Ectodermal cell (in vitro differentiated cells): ENCODE measurements around the gene TTC22.

ENCODE experiments used
- H3K27ac ChIP-seq: 2 replicates; pipeline ENCODE4 v1.7.0; 2013; ENCODE audit warnings: mild to moderate bottlenecking, low read depth, low read length; ENCODE audit not compliant: insufficient read depth, poor library complexity, severe bottlenecking
- H3K27me3 ChIP-seq: 2 replicates; pipeline ENCODE4 v1.7.0; 2013; ENCODE audit warnings: mild to moderate bottlenecking, low read length; ENCODE audit not compliant: insufficient read depth, control insufficient read depth, poor library complexity, severe bottlenecking
- H3K36me3 ChIP-seq: one replicate; pipeline ENCODE4 v1.7.0; 2013; ENCODE audit warnings: low read length; ENCODE audit not compliant: control insufficient read depth, insufficient read depth
- H3K4me1 ChIP-seq: one replicate; pipeline ENCODE4 v1.7.0; 2013; ENCODE audit warnings: low read length; ENCODE audit not compliant: control insufficient read depth, insufficient read depth
- H3K4me3 ChIP-seq: 2 replicates; pipeline ENCODE4 v1.7.0; 2013; ENCODE audit warnings: low read depth, low read length, control low read depth; ENCODE audit not compliant: insufficient read depth
- H3K9me3 ChIP-seq: 2 replicates; pipeline ENCODE4 v1.7.0; 2013; ENCODE audit warnings: mild to moderate bottlenecking, low read length, moderate library complexity; ENCODE audit not compliant: control insufficient read depth
- WGBS, 2 experiments: methylation state at CpG; one replicate each; pipeline ENCODE4 v1.1.7; 2013; ENCODE audit warnings: missing lambda C conversion rate in 2 of 2; 5-methylcytosine and 5-hydroxymethylcytosine counted together

Gene TTC22

DNA sequence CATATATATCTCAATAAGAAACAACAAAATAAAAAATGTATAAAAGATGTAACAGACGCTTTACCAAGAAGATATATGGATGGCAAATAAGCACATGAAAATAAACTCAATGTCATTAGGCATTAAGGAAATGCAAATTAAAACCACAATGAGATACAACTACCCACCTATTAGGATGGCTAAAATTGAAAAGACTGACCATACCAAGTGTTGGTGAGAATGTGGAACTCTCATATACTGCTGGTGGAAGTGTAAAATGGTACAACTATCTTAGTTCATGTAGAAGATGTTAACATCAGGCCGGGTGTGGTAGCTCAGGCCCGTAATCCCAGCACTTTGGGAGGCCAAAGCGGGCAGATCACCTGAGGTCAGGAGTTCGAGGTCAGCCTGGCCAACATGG lies 42.3 kb upstream of the TTC22 start:
- no peaks in the 10 kb centered on the region for H3K9me3 ChIP-seq
- 94% methylated on average over 4 to 5 of the region's 5 CpGs for WGBS, 2 experiments
- H3K27me3 ChIP-seq: no peaks in the 10 kb centered on the region
- H3K27ac ChIP-seq: no peak overlapping the region
- no peak overlapping the region for H3K4me3 ChIP-seq
- H3K36me3 ChIP-seq: peaks cover 4% of the 10 kb centered on the region
- H3K4me1 ChIP-seq: no peaks in the 10 kb centered on the region

DNA sequence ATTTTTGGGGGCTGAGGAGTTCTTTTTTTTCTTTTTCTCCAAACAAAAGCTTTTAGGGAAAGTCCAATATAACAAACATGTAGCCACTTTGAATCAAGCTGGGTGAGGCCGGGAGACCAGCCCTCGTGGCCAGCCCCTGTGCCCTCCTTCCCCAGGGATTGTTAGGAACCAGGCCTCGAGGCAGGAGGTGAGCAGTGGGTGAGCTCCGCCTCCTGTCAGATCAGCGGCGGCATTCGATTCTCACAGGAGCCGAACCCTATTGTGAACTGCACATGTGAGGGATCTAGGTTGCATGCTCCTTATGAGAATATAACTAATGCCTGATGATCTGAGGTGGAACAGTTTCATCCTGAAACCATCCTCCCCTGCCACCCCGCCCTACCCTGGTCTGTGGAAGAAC lies 41.8 kb upstream of the TTC22 start:
- no peaks in the 10 kb centered on the region for H3K27me3 ChIP-seq
- H3K36me3 ChIP-seq: no peaks in the 10 kb centered on the region
- H3K4me1 ChIP-seq: no peaks in the 10 kb centered on the region
- no peak overlapping the region for H3K4me3 ChIP-seq
- WGBS, 2 experiments: 74 to 80% methylated on average over 9 of the region's 9 CpGs
- H3K9me3 ChIP-seq: no peaks in the 10 kb centered on the region
- H3K27ac ChIP-seq: no peak overlapping the region

GRCh38 chr1:54842206-54842915 lies 41.2 kb upstream of the TTC22 start:
- Histone ChIP-seq H3K36me3 (no peaks in the 10 kb centered on the region), H3K9me3 (no peaks in the 10 kb centered on the region), H3K27me3 (no peaks in the 10 kb centered on the region), H3K27ac (no peak overlapping the region), H3K4me1 (no peaks in the 10 kb centered on the region), H3K4me3 (no peak overlapping the region)
- 94% methylated on average over 10 of the region's 10 CpGs for WGBS, 2 experiments

- 38 to 47% methylated on average over 2 of the region's 2 CpGs for WGBS, 2 experiments
Observed at GRCh38 chr1:54839824-54840223, 38.7 kb upstream of the TTC22 start.

DNA sequence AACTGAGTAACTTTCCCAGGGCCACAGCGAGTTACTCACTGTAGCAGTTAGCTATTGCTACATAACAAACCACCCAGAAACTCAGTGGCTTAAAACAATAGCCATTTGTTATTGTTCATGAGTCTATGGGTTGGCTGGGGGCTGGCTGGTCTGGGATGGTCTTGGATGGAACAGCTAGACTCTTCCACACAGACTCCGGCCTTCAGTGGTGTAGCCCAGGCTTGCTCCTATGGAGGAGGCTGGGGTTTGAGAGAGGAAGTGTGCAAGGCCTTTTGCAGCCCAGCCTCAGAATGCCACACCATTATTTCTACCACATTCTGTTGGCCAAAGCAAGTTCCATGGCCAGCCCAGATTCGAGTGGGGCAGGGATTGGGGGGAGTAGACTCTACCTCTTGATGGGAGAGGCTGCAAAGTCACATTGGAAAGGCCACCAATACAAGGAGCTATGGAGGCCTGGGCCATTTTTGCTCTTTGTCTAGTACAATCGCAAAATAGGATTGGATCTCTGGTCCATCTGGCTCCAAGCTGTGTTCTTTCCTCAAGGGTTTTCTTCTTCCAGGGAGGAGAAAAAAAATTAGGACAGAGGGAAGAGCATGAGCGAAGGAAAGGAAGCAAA lies 37.5 kb upstream of the TTC22 start:
- H3K4me1 ChIP-seq: no peaks in the 10 kb centered on the region
- H3K27ac ChIP-seq: no peak overlapping the region
- WGBS, 2 experiments: 91 to 93% methylated on average over 5 of the region's 5 CpGs
- no peaks in the 10 kb centered on the region for H3K27me3 ChIP-seq
- H3K36me3 ChIP-seq: no peaks in the 10 kb centered on the region
- H3K4me3 ChIP-seq: no peak overlapping the region
- H3K9me3 ChIP-seq: no peaks in the 10 kb centered on the region

More at GRCh38 chr1:54839824-54840223, 38.7 kb upstream of the TTC22 start:
- Histone ChIP-seq H3K4me3 (no peak overlapping the region), H3K27ac (no peak overlapping the region), H3K36me3 (no peaks in the 10 kb centered on the region), H3K27me3 (no peaks in the 10 kb centered on the region), H3K4me1 (no peaks in the 10 kb centered on the region), H3K9me3 (no peaks in the 10 kb centered on the region)

- Histone ChIP-seq H3K4me3 (no peak overlapping the region), H3K9me3 (no peaks in the 10 kb centered on the region), H3K36me3 (no peaks in the 10 kb centered on the region), H3K4me1 (no peaks in the 10 kb centered on the region), H3K27me3 (no peaks in the 10 kb centered on the region), H3K27ac (no peak overlapping the region)
- 82 to 87% methylated on average over 6 of the region's 6 CpGs for WGBS, 2 experiments
Observed at GRCh38 chr1:54837002-54837853, 36.1 kb upstream of the TTC22 start.

DNA sequence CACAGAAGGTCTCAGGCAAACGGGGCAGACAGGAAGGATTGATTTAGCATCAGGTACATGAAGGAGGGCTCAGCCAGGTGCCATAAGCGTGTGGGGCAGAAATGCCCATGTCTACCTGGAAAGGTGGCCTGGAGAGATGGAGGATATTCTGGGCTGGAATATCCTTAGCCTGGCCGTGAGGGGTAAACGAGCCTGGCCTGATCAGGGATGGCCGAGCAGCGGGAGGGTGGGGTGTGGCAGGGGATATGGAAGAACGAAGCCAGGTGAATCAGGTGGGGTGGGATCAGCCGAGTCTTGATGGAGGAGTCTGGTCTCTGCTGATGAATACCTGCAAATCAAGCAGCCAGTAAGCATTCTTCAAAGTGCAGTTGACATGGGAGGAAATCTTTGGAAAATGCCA lies 35.5 kb upstream of the TTC22 start:
- no peaks in the 10 kb centered on the region for H3K4me1 ChIP-seq
- 91 to 94% methylated on average over 8 of the region's 8 CpGs for WGBS, 2 experiments
- H3K27ac ChIP-seq: no peak overlapping the region
- no peaks in the 10 kb centered on the region for H3K36me3 ChIP-seq
- no peaks in the 10 kb centered on the region for H3K27me3 ChIP-seq
- H3K4me3 ChIP-seq: no peak overlapping the region
- H3K9me3 ChIP-seq: no peaks in the 10 kb centered on the region

- 67 to 79% methylated on average over 2 of the region's 5 CpGs for WGBS, 2 experiments
- Histone ChIP-seq H3K27me3 (no peaks in the 10 kb centered on the region), H3K4me1 (no peaks in the 10 kb centered on the region), H3K9me3 (no peaks in the 10 kb centered on the region), H3K4me3 (no peak overlapping the region), H3K27ac (no peak overlapping the region), H3K36me3 (no peaks in the 10 kb centered on the region)
Observed at GRCh38 chr1:54835970-54836369, 34.8 kb upstream of the TTC22 start.

GRCh38 chr1:54835131-54835898 lies 34.2 kb upstream of the TTC22 start:
- Histone ChIP-seq H3K36me3 (no peaks in the 10 kb centered on the region), H3K4me3 (no peak overlapping the region), H3K9me3 (no peaks in the 10 kb centered on the region), H3K4me1 (no peaks in the 10 kb centered on the region), H3K27me3 (no peaks in the 10 kb centered on the region), H3K27ac (no peak overlapping the region)
- 86 to 92% methylated on average over 6 of the region's 6 CpGs for WGBS, 2 experiments
